LNCaP clone FGC (cell line): ENCODE measurements around the gene AP2A2.
"Not testable (repeated sequence)": the region's sequence is repeated elsewhere in the genome, so short reads cannot be mapped to it uniquely, and the experiment has no call there.

Experiments used
- DNase-seq: peaks from one replicate; pipeline ENCODE4 v3.0.0-alpha.2; 2011; ENCODE audit warnings: low read depth
- H3K4me3 ChIP-seq: 2 replicates; pipeline ENCODE4 v1.5.1; 2011; ENCODE audit warnings: mild to moderate bottlenecking, low read depth, low read length, control low read depth
- TF ChIP-seq, protein P1 (sequence below): IDR thresholded peaks from 2 replicates; pipeline ENCODE4 v1.5.1; 2012; ENCODE audit warnings: mild to moderate bottlenecking; ENCODE audit not compliant: control insufficient read depth, insufficient read depth; ENCODE audit errors: extremely low read depth

Gene AP2A2

DNA sequence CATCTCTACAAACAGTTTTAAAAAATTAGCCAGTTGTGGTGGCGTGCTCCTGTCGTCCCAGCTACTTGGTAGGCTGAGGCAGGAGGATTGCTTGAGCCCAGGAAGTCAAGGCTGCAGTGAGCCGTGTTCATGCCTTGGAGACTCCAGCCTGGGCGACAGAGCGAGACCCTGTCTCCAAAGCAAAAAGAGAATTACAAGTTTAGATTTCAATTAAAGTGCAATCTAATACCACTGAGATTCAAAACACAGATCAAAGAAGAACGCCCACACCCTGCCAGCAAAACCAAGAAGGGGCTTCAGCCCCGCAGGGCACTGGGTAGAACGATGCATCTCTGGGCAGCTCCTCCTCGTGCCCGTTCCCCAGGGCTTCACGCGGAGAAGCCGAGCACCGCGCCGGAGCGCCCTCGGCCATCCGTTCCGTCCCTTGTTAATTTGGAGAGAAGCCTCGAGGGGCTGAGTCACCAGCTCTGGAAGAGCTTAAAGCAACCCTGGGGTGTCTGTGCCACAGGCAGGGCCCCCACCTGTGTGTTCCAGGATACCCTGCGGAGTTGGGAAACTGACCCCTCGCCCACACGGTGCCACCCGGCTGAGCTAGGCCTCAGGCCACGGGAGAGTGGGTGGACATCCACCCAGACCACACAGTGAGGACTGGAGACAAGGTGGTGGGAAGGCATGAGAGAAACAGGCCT lies 47.0 kb downstream of the AP2A2 start:
- DNase-seq = no peak
- TF ChIP-seq, protein P1, sequence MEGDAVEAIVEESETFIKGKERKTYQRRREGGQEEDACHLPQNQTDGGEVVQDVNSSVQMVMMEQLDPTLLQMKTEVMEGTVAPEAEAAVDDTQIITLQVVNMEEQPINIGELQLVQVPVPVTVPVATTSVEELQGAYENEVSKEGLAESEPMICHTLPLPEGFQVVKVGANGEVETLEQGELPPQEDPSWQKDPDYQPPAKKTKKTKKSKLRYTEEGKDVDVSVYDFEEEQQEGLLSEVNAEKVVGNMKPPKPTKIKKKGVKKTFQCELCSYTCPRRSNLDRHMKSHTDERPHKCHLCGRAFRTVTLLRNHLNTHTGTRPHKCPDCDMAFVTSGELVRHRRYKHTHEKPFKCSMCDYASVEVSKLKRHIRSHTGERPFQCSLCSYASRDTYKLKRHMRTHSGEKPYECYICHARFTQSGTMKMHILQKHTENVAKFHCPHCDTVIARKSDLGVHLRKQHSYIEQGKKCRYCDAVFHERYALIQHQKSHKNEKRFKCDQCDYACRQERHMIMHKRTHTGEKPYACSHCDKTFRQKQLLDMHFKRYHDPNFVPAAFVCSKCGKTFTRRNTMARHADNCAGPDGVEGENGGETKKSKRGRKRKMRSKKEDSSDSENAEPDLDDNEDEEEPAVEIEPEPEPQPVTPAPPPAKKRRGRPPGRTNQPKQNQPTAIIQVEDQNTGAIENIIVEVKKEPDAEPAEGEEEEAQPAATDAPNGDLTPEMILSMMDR = no peak
- H3K4me3 ChIP-seq = no peak overlapping the region

DNA sequence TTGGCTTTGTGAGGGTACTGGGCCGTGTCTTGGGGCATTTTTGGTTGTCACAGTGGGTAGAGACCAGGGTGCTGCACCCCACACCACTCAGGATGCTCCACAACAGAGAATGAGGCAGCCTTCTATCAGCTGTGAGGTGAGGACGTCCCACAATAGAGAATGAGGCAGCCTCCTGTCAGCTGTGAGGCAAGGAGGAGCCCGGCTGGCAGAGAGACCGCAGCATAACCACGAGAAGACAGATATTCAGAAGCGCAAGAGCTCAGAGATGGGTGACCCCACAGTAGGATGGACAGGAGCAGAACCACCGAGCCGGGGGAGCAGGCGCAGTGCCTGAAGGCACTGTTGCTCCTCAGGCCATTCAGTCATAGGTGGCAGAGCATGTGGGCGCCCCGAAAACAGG lies 47.6 kb downstream of the AP2A2 start:
- TF ChIP-seq, protein P1 = no peak
- no peak for DNase-seq

DNA sequence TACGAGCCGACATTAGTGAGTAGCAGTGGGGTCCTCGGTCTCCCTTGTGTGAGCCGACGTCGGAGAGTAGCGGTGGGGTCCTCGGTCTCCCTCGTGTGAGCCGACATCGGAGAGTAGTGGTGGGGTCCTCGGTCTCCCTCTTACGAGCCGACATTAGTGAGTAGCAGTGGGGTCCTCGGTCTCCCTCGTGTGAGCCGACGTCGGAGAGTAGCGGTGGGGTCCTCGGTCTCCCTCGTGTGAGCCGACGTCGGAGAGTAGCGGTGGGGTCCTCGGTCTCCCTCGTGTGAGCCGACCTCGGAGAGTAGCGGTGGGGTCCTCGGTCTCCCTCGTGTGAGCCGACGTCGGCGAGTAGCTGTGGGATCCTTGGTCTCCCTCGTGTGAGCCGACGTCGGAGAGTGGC lies 49.7 kb downstream of the AP2A2 start:
- not testable (repeated sequence) for H3K4me3 ChIP-seq, DNase-seq

More for the DNA sequence above, 47.6 kb downstream of the AP2A2 start:
- no peak overlapping the region for H3K4me3 ChIP-seq

DNA sequence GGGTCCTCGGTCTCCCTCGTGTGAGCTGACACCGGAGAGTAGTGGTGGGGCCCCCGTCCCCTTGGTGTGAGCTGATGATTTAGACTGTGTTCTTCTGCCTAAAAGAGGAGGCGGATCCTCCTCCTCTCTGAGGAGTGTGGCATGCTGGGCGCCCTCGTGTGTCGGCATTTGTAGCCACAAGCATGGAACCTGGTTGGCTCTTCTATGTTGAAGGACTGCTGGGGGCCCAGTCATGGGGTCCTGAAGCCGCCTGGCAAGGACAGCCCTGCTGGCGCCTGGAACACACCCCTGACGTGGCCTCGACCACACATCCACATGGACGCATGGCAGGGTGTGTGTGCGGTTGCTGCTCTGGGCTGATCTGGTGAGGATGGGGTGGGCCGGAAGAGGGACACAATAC lies 50.2 kb downstream of the AP2A2 start:
- TF ChIP-seq, protein P1 = peak; percentile 39; the same call in 1 of the 2 replicates
- DNase-seq = no peak
- H3K4me3 ChIP-seq = no peak overlapping the region

DNA sequence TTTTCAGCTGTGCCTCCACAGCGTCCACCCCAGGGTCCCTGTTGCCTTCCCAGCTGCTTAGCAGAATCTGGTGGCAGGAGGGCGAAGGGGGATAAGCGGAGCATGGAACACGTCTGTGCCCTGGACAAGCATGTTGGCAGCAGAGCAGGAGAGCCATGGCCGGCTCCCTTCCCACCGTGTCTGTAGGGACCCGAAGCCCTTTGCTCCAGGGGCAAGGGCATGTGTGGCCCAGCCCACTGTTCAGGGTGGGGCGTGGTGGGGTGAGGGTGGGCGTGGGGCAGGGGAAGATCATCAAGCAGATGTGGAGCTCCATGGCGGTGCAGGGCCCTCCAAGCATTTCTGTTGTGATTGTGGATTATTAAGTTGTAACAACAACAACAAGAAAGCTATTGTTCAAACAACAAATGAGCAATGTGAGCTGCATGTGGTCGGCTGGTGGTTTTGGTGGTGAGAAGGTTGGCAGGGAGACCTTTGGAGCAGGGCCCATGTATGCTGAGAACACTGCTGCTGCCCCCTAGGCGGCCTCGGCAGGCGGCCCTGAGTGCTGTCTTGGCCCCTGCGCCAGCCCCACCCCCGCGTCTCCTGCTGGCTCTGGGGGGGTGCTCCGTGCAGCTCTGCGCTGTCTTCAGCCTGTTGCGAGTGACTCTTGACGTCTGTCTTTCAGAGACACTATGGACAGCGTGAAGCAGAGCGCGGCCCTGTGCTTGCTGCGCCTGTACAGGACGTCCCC lies 50.9 kb downstream of the AP2A2 start:
- no peak overlapping the region for H3K4me3 ChIP-seq
- DNase-seq = no peak
- TF ChIP-seq, protein P1 = no peak

DNA sequence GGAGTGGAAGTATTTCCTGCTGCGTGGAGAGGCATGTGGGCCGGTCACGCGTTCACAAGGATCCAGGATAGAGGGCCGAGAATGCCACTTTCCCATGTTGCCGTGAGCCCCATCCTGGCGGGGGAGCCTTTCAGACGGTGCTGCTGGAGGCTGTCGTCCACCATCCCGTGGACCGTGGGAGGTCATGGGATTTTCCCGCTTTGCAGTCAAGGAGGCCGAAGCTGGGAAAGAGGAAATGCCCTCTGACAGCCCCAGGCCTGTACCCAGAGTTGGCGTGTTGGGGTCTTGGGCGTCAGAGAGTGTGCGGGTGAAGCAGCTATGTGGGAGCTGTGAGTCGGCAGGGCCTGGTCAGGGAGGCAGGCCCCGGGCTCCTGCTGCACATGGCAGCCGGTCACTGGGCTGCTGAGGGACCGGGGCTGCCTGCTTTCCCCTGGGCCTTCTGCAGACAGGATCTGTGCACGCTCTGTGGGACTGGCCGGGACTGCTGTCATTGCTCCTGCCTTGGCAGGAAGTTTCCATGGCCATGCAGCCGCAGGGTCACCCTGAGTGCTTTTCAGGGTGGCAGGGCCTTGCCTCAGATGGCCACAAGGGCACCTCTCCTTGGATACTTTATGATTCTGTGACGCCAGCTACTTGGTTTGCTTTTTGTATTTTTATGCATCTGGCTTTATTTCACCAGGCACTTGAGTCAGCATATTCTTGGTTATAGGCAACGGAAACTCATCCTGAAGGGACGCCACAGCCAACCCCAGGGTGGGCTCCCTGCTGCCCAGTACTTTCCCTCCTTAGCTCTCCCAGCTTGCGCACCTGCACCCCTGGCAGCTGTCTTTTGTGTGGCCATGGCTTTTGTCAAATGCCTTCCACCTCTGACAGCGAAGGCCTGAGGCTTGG lies 52.4 kb downstream of the AP2A2 start:
- no peak for DNase-seq
- TF ChIP-seq, protein P1 = no peak

DNA sequence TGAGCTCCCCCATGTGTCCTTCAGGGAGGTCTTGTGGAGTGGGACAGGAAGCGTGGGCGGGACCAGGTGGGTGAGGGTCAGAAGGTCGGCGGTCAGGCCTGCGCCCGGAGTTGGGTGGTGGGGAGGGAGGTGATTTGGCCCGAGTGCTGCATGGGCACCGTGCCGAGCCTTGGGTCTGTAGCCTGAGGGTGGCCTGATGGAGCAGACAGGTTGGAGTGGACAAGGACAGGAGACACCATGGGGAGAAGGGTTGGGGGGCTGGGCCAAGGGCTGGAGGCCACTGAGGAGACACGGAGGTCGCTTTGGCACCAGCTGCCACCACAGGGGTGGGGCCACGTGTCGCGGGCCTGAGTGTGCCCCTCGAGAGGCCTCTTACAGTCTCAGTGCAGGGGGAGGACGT lies 53.1 kb downstream of the AP2A2 start:
- TF ChIP-seq, protein P1 = no peak
- H3K4me3 ChIP-seq = no peak overlapping the region
- no peak for DNase-seq

More for the DNA sequence above, 52.4 kb downstream of the AP2A2 start:
- no peak overlapping the region for H3K4me3 ChIP-seq
